HG03045 (cell line): ENCODE measurements around the gene PDX1.

ENCODE experiments used
- ATAC-seq: cut with Tn5 transposase; IDR thresholded peaks from one replicate; pipeline ENCODE4 v1.9.1; 2021; ENCODE audit warnings: mild to moderate bottlenecking, moderate library complexity; ENCODE audit not compliant: unreplicated experiment

PDX1 gene

GRCh38 chr13:27969082-27969865, 49.5 kb downstream of the PDX1 start, which contains the start of gene CDX2:
Gene CDX2 (minus strand): TSS chr13:27969315. CDS start chr13:27969006, 309 bp downstream.
- ATAC-seq, result no peak

- no peak for ATAC-seq
Observed at GRCh38 chr13:27969866-27970229, 50.0 kb downstream of the PDX1 start.

- ATAC-seq, result no peak
Observed at GRCh38 chr13:27970382-27971235, 50.8 kb downstream of the PDX1 start.

DNA sequence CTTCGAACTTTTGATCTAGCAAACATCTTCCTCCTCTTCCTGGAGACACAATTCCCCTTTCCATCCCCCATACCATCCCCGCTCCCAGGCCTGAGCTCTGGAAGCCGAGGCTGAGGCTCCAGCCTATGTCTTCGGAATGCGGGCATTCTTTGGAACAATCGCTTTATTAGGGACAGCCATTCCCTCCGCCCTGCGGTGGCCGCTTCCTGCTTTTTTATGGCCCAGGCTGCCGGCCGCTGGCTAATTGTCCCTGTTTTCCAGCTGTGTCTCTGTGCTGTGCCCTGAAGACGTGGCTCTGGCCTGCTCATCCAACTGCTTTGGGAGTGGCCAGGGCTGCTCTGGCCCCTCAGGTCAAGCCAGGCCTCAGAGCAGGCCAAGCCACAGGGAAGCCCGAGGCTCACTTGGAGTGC, 51.4 kb downstream of the PDX1 start:
- ATAC-seq, result no peak

DNA sequence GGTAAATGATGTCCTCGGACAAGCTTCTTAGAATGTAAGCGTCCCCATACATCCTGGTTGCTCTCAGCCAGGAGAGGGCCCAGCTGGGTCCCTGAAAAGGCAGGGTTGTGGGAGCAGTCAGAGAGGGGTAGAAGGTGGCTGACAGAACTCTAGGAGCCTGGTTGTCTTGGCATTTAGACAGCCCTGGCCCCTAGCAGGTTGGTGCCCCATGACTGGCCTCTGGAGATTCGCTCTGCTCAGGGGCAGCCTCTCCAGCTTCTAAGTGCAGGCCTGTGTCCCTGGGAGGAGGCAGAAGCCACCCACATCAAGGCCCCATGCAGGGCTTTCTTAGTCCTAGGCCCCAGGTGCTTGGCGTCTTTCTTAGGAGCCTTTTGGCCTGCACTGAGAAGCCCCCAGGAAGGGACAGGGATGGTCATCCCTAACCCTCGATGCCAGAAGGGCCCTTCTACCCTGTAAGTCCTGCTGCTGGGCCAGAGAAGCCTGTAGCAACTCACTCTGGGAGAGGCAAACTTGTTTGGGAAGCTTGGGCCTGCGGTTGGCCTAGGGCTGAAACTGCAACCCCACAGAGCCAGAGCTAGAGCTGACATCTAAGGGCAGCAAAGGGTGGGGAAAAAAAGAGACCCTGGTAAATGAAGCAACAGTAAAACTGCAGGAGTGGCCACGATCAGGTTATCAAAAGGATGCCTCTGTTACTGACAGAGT, 52.1 kb downstream of the PDX1 start:
- ATAC-seq, result no peak

DNA sequence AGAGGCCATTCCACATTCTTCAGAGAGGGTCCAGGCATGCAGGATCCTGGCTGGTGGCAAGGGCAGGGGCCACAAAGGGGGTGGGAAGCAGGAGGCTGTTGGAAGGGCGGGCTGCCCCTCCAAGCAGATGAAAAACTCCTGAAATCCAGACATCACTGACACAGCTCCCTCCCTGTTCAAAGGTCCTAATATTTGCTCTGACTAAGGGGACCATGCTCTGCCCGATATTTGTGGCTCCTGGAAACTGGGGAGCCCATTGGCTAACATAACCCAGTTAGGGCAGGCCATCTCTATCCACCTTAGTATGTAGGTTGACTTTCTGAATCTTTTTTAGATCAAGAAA, 52.6 kb downstream of the PDX1 start:
- no peak for ATAC-seq

- no peak for ATAC-seq
Observed at GRCh38 chr13:27973291-27973690, 53.5 kb downstream of the PDX1 start.

DNA sequence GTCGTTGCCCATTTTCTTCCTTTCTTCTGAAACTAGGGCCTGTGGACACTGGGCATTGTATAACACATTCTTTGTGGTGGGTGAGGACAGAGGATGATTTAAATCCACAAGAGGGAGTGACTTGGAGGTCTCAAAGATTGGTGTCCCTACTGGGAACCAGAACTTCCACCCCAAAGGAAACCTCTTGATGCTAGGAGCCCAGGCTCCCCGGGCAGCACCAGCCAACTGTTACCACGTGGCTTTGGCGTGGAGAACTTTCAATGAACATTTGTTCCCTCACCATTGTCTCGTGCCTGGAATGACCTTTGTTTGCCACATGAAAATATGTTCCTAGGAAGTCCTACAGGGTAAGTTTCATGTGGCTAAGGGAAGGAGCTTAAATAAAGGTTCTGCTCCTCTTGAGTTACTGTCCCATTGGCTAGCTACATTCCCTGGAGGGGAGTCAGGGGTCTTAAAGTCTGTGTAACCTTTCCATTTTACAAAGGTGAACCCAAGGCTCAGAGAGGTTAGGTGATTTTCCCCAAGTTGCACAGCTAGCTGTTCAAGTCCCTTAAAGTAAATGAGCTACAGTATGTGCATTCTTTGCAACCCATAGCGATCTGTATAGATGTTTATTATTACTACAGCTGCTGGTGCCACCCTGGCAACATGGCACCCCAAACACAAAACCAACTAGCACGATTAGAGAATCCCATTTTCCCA, 54.3 kb downstream of the PDX1 start:
- ATAC-seq, result no peak
